ENCODE data around the gene ACOXL.

DNA sequence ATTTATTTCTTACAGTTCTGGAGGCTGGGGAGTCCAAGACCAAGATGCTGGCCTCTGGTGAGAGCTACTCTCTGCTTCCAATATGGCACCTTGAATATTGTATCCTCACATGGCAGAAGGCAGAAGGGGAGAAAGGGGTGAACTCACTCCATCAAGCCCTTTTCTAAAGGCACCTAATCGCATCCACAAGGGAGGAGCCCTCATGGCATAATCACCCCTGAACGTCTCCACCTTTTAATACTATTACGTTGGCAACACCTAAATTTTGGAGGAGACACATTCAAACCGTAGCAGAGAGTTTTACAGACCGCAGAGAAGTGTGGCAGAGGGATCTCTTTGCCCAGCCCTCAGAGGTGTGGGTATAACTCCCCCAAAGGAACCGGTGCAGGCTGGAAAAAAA lies 245.8 kb downstream of the ACOXL start:
- TF ChIP-seq, protein P1, sequence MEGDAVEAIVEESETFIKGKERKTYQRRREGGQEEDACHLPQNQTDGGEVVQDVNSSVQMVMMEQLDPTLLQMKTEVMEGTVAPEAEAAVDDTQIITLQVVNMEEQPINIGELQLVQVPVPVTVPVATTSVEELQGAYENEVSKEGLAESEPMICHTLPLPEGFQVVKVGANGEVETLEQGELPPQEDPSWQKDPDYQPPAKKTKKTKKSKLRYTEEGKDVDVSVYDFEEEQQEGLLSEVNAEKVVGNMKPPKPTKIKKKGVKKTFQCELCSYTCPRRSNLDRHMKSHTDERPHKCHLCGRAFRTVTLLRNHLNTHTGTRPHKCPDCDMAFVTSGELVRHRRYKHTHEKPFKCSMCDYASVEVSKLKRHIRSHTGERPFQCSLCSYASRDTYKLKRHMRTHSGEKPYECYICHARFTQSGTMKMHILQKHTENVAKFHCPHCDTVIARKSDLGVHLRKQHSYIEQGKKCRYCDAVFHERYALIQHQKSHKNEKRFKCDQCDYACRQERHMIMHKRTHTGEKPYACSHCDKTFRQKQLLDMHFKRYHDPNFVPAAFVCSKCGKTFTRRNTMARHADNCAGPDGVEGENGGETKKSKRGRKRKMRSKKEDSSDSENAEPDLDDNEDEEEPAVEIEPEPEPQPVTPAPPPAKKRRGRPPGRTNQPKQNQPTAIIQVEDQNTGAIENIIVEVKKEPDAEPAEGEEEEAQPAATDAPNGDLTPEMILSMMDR (IDR thresholded peaks at IDR 0.05), result no peak
- TF ChIP-seq POLR2A (IDR thresholded peaks at IDR 0.05), result no peak

Data from right lobe of liver (tissue), 4 donors.